Panc1 (cell line): ENCODE measurements around the gene ADRM1. TPM values are rescaled to one million over a fixed set of nuclear protein-coding genes. Genes with fewer than 3 reads are reported as not detected.

Experiments used
- ATAC-seq: fragments of 200-7000 bp; cut with Tn5 transposase; 2 replicates; pipeline ENCODE4 v1.9.1; 2020; ENCODE audit warnings: mild to moderate bottlenecking, moderate library complexity
- BruUV-seq: library from RNA; stranded (reverse); fragments of 400-500 nt; replicated peaks from 2 replicates; lab custom pipeline; 2021; lab: Mats Ljungman, UMichigan
- CTCF ChIA-PET: fragments of 300-600 bp; sonication (Branson Sonifier 250); formaldehyde crosslinking; loops from one replicate; lab custom pipeline; 2022; ENCODE audit warnings: antibody characterized with exemption; lab: Charles Lee
- POLR2A ChIA-PET: fragments of 300-600 bp; sonication (Branson Sonifier 250); formaldehyde crosslinking; loops from one replicate; lab custom pipeline; 2022; ENCODE audit warnings: antibody characterized with exemption; lab: Charles Lee
- DNase-seq: peaks from one replicate; pipeline ENCODE4 v3.0.0-alpha.2; 2010; ENCODE audit warnings: low read depth, low spot score
- H3K27ac ChIP-seq: 2 replicates; pipeline ENCODE4 v1.5.1; 2011; ENCODE audit warnings: mild to moderate bottlenecking, low read length, inconsistent platforms
- H3K27me3 ChIP-seq: fragments of 200-500 bp; sonication (Bioruptor generic); 2 replicates; pipeline ENCODE4 v1.6.0; 2014; ENCODE audit warnings: low read length, inconsistent platforms; ENCODE audit not compliant: control insufficient read depth, insufficient read depth
- H3K36me3 ChIP-seq: fragments of 200-500 bp; sonication (Bioruptor generic); 2 replicates; pipeline ENCODE4 v1.5.1; 2014; ENCODE audit warnings: inconsistent platforms, mild to moderate bottlenecking, low read length, moderate library complexity; ENCODE audit not compliant: control insufficient read depth, insufficient read depth
- H3K4me1 ChIP-seq: 2 replicates; pipeline ENCODE4 v1.5.1; 2011; ENCODE audit warnings: inconsistent platforms, mild to moderate bottlenecking, low read length, moderate library complexity; ENCODE audit not compliant: control insufficient read depth, insufficient read depth
- H3K4me3 ChIP-seq, 2 experiments: 2 replicates each; pipeline ENCODE4 v1.5.1; 2011 to 2012; ENCODE audit warnings: low read depth in 2 of 2, low read length in 2 of 2, mild to moderate bottlenecking in 2 of 2, inconsistent platforms in 1 of 2, moderate library complexity in 1 of 2
- H3K9me3 ChIP-seq: fragments of 200-500 bp; sonication (Bioruptor generic); 2 replicates; pipeline ENCODE4 v1.5.1; 2014; ENCODE audit warnings: low read depth, mild to moderate bottlenecking, inconsistent platforms, low read length, moderate library complexity; ENCODE audit not compliant: control insufficient read depth, insufficient read depth
- POLR2AphosphoS5 ChIP-seq: IDR thresholded peaks from 2 replicates; pipeline ENCODE4 v1.6.1; 2012; ENCODE audit warnings: mild to moderate bottlenecking, low read depth, low read length, moderate library complexity
- SIN3A ChIP-seq: IDR thresholded peaks from 2 replicates; pipeline ENCODE4 v1.6.1; 2012; ENCODE audit warnings: low read depth, mild to moderate bottlenecking, low read length, moderate library complexity, borderline replicate concordance; ENCODE audit not compliant: insufficient read depth
- TCF7L2 ChIP-seq: IDR thresholded peaks from 2 replicates; pipeline ENCODE4 v1.6.1; 2011; ENCODE audit warnings: mild to moderate bottlenecking, low read depth, low read length, inconsistent platforms
- in situ Hi-C: cut with HindIII; loops from 2 replicates; pipeline ENCODE4 v1.10.0; 2016; ENCODE audit warnings: low sequenced_read_pairs, low pct_unique_long_range_greater_than_20kb
- intact Hi-C: fragments of 100-400 bp; cut with micrococcal nuclease; formaldehyde crosslinking; loops from one replicate; pipeline ENCODE4 v1.10.0; 2022; ENCODE audit not compliant: unreplicated experiment
- total RNA-seq: library from RNA; stranded (reverse); gene quantifications from one replicate; pipeline ENCODE4 v1.2.1, GENCODE V29; 2021; ENCODE audit not compliant: unreplicated experiment
- TF ChIP-seq, protein P1 (sequence below): fragments of 450-650 bp; IDR thresholded peaks from 2 replicates; pipeline ENCODE4 v1.5.1; 2017; ENCODE audit warnings: mild to moderate bottlenecking
- TF ChIP-seq, protein P2 (sequence below), 2 experiments: IDR thresholded peaks; 2 replicates each; pipeline ENCODE4 v1.6.1; 2011 to 2012; ENCODE audit warnings: low read depth in 2 of 2, control low read depth in 1 of 2, low read length in 1 of 2, mild to moderate bottlenecking in 1 of 2, moderate library complexity in 1 of 2; ENCODE audit not compliant: insufficient read depth in 1 of 2

The ADRM1 gene
- total RNA-seq, 1 experiment from 2014 or later = 194 TPM

DNA sequence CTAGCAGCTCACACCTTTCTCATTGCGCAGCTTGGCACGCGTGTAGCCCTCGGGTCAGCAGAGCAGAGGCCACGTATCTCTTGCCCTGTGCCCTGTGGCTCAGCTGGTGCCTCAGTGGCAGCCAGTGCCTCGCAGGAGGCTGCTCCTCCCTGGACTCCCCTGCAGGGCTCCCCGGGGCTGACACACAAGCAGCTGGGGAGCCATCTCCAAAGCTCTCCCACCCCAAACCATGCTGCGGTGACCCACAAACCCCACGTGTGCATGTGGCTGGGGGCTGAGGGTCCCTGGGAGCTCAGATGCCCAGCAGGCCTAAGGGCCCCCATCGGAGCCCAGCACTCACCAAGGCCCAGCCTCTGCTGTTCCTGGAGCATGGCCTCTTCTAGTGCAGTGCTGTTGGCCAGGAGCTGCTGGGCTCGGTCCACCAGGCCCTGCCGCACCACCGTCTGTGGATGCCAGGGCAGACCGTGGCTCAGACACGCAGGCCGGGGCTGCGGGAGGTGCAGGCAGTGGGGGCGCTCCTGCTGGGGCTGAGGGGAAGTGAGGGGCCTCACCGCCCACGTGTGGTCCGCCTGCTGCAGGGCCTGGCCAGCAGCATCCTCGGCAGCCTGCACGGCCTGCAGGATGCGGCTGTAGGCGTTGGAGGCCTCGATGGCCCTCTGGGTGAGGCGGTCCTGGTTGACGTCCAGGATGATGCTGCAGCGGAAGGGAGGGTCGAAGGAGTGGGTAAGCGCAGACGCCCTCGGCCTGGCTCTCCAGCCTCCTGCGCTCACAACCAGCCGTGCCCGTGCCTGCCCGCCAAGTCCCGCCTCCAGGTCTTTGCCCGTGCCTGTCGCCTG lies 13.8 kb downstream of the ADRM1 start:
- in situ Hi-C loops (no loop called here), intact Hi-C loops (no loop called here)
- H3K27me3 ChIP-seq = no peaks in the 10 kb centered on the region
- CTCF ChIA-PET = no interaction called here
- TF ChIP-seq TCF7L2 = no peak
- TF ChIP-seq, protein P1, sequence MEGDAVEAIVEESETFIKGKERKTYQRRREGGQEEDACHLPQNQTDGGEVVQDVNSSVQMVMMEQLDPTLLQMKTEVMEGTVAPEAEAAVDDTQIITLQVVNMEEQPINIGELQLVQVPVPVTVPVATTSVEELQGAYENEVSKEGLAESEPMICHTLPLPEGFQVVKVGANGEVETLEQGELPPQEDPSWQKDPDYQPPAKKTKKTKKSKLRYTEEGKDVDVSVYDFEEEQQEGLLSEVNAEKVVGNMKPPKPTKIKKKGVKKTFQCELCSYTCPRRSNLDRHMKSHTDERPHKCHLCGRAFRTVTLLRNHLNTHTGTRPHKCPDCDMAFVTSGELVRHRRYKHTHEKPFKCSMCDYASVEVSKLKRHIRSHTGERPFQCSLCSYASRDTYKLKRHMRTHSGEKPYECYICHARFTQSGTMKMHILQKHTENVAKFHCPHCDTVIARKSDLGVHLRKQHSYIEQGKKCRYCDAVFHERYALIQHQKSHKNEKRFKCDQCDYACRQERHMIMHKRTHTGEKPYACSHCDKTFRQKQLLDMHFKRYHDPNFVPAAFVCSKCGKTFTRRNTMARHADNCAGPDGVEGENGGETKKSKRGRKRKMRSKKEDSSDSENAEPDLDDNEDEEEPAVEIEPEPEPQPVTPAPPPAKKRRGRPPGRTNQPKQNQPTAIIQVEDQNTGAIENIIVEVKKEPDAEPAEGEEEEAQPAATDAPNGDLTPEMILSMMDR = no peak
- TF ChIP-seq SIN3A = no peak
- no peak for TF ChIP-seq POLR2AphosphoS5
- TF ChIP-seq, protein P2, sequence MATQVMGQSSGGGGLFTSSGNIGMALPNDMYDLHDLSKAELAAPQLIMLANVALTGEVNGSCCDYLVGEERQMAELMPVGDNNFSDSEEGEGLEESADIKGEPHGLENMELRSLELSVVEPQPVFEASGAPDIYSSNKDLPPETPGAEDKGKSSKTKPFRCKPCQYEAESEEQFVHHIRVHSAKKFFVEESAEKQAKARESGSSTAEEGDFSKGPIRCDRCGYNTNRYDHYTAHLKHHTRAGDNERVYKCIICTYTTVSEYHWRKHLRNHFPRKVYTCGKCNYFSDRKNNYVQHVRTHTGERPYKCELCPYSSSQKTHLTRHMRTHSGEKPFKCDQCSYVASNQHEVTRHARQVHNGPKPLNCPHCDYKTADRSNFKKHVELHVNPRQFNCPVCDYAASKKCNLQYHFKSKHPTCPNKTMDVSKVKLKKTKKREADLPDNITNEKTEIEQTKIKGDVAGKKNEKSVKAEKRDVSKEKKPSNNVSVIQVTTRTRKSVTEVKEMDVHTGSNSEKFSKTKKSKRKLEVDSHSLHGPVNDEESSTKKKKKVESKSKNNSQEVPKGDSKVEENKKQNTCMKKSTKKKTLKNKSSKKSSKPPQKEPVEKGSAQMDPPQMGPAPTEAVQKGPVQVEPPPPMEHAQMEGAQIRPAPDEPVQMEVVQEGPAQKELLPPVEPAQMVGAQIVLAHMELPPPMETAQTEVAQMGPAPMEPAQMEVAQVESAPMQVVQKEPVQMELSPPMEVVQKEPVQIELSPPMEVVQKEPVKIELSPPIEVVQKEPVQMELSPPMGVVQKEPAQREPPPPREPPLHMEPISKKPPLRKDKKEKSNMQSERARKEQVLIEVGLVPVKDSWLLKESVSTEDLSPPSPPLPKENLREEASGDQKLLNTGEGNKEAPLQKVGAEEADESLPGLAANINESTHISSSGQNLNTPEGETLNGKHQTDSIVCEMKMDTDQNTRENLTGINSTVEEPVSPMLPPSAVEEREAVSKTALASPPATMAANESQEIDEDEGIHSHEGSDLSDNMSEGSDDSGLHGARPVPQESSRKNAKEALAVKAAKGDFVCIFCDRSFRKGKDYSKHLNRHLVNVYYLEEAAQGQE (IDR thresholded peaks at IDR 0.05; ENCODE audit: insufficient read depth in 1 of 2, low read depth in 2 of 2, low read length in 1 of 2) = no peak
- peaks cover 14% of the 10 kb centered on the region for H3K36me3 ChIP-seq
- no peaks in the 10 kb centered on the region; the same call in 1 of the 2 replicates for H3K4me1 ChIP-seq
- H3K9me3 ChIP-seq = no peaks in the 10 kb centered on the region
- POLR2A ChIA-PET = no interaction called here
- no TSS peak for BruUV-seq
- no peak for ATAC-seq
- no peak for DNase-seq
- no peak overlapping the region; the same call in 1 of the 2 replicates for H3K27ac ChIP-seq
- H3K4me3 ChIP-seq = no peak overlapping the region

DNA sequence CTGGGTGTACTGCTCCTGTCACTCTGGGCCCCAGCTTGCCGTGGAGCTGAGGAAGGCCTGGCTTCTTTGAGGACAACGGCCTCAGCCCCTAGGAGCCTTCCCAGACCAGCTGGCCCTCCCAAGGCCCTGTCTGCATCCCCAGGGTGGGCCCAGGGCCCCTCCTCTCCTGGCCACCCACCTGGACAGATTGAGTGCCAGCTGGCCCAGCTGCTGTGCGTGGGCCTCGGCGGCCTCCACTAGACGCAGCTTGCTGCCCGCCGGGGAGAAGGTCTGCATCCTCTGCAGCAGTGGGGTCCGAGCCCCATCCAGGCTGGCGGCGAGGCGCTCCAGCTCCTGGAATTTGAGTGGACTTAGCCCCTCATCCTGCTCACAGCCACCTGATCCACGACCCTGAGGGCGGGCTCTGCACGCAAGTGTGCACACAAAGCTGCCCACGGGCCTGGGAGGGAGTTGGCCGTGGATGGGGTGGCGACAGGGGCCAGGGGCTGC lies 14.4 kb downstream of the ADRM1 start:
- ChIA-PET POLR2A (no interaction called here), CTCF (no interaction called here)
- DNase-seq = no peak
- no peak for TF ChIP-seq SIN3A
- TF ChIP-seq, protein P2 (IDR thresholded peaks at IDR 0.05; ENCODE audit: insufficient read depth in 1 of 2, low read depth in 2 of 2, low read length in 1 of 2) = no peak
- no peak for TF ChIP-seq TCF7L2
- no peak for TF ChIP-seq POLR2AphosphoS5
- in situ Hi-C loops = no loop called here
- H3K4me3 ChIP-seq = no peak overlapping the region
- peaks cover 13% of the 10 kb centered on the region for H3K36me3 ChIP-seq
- intact Hi-C loops = no loop called here
- H3K27ac ChIP-seq = no peak overlapping the region
- no peaks in the 10 kb centered on the region for H3K9me3 ChIP-seq
- H3K4me1 ChIP-seq = no peaks in the 10 kb centered on the region; the same call in 1 of the 2 replicates
- ATAC-seq = no peak
- H3K27me3 ChIP-seq = no peaks in the 10 kb centered on the region
- no TSS peak for BruUV-seq
